H9 (cell line): ENCODE data around the gene CFH. TPM values are rescaled to one million over a fixed set of nuclear protein-coding genes. Genes with fewer than 3 reads are reported as not detected.
A peak's percentile ranks its signal among the peaks of the same experiment; 100 is the strongest.

ENCODE experiments used
- DNase-seq: peaks from one replicate; pipeline ENCODE4 v3.0.0-alpha.2; 2017
- H2AFZ ChIP-seq: one replicate; pipeline ENCODE4 v1.6.1; 2013; ENCODE audit warnings: mild to moderate bottlenecking, low read length, control low read depth, moderate library complexity
- H2AK5ac ChIP-seq: 2 replicates; pipeline ENCODE4 v1.6.1; 2013; ENCODE audit warnings: low read length, control low read depth, mixed read lengths; ENCODE audit not compliant: insufficient read length
- H2BK120ac ChIP-seq: one replicate; pipeline ENCODE4 v1.6.1; 2013; ENCODE audit warnings: low read depth, mild to moderate bottlenecking, low read length, control low read depth, inconsistent platforms; ENCODE audit not compliant: poor library complexity, severe bottlenecking
- H2BK12ac ChIP-seq: 2 replicates; pipeline ENCODE4 v1.6.1; 2013; ENCODE audit warnings: low read length, control low read depth, mixed read lengths, low read depth; ENCODE audit not compliant: insufficient read length
- H2BK15ac ChIP-seq: 2 replicates; pipeline ENCODE4 v1.6.1; 2013; ENCODE audit warnings: low read depth, low read length, control low read depth
- H2BK20ac ChIP-seq: one replicate; pipeline ENCODE4 v1.6.1; 2013; ENCODE audit warnings: low read depth, mild to moderate bottlenecking, low read length, control low read depth, inconsistent platforms; ENCODE audit not compliant: poor library complexity, severe bottlenecking
- H2BK5ac ChIP-seq: 2 replicates; pipeline ENCODE4 v1.6.1; 2013; ENCODE audit warnings: low read length, control low read depth, mixed read lengths; ENCODE audit not compliant: insufficient read length
- H3K14ac ChIP-seq: 2 replicates; pipeline ENCODE4 v1.6.1; 2013; ENCODE audit warnings: low read length, control low read depth; ENCODE audit not compliant: insufficient read depth
- H3K18ac ChIP-seq: 2 replicates; pipeline ENCODE4 v1.6.1; 2013; ENCODE audit warnings: low read depth, mild to moderate bottlenecking, mixed read lengths, low read length, control low read depth; ENCODE audit not compliant: insufficient read length
- H3K23ac ChIP-seq: 2 replicates; pipeline ENCODE4 v1.6.1; 2013; ENCODE audit warnings: low read length, control low read depth, mixed read lengths, low read depth; ENCODE audit not compliant: insufficient read length
- H3K23me2 ChIP-seq: 2 replicates; pipeline ENCODE4 v1.6.1; 2013; ENCODE audit warnings: low read depth, mild to moderate bottlenecking, mixed read lengths, low read length, control low read depth; ENCODE audit not compliant: insufficient read length, poor library complexity, severe bottlenecking
- H3K27ac ChIP-seq: 2 replicates; pipeline ENCODE4 v1.5.1; 2013; ENCODE audit warnings: low read length, control low read depth, mixed read lengths, low read depth; ENCODE audit not compliant: insufficient read length
- H3K27me3 ChIP-seq: 2 replicates; pipeline ENCODE4 v1.6.1; 2013; ENCODE audit warnings: low read length, control low read depth, inconsistent platforms; ENCODE audit not compliant: insufficient read depth
- H3K4ac ChIP-seq: 2 replicates; pipeline ENCODE4 v1.6.1; 2013; ENCODE audit warnings: low read depth, mild to moderate bottlenecking, control low read depth, inconsistent platforms, low read length, moderate library complexity
- H3K4me1 ChIP-seq: 2 replicates; pipeline ENCODE4 v1.6.1; 2013; ENCODE audit warnings: low read length, control low read depth, inconsistent platforms; ENCODE audit not compliant: insufficient read depth
- H3K4me2 ChIP-seq: 2 replicates; pipeline ENCODE4 v1.6.1; 2013; ENCODE audit warnings: low read length, control low read depth, mixed read lengths; ENCODE audit not compliant: insufficient read length, insufficient read depth
- H3K56ac ChIP-seq: 2 replicates; pipeline ENCODE4 v1.6.1; 2013; ENCODE audit warnings: low read depth, mild to moderate bottlenecking, mixed read lengths, low read length, control low read depth; ENCODE audit not compliant: insufficient read length
- H3K79me1 ChIP-seq: 2 replicates; pipeline ENCODE4 v1.6.1; 2013; ENCODE audit warnings: low read depth, mild to moderate bottlenecking, moderate library complexity, low read length, control low read depth, inconsistent platforms; ENCODE audit not compliant: insufficient read depth, poor library complexity, severe bottlenecking
- H3K79me2 ChIP-seq: 2 replicates; pipeline ENCODE4 v1.6.1; 2013; ENCODE audit warnings: low read length, control low read depth, inconsistent platforms; ENCODE audit not compliant: insufficient read depth
- H3K9ac ChIP-seq: 2 replicates; pipeline ENCODE4 v1.6.1; 2013; ENCODE audit warnings: low read length, control low read depth, mixed read lengths; ENCODE audit not compliant: insufficient read length; ENCODE audit errors: extremely low read depth
- H3K9me3 ChIP-seq: one replicate; pipeline ENCODE4 v1.6.1; 2013; ENCODE audit warnings: low read depth, low read length, inconsistent platforms; ENCODE audit not compliant: control insufficient read depth
- H3T11ph ChIP-seq: one replicate; pipeline ENCODE4 v1.6.1; 2013; ENCODE audit warnings: mild to moderate bottlenecking, low read length, control low read depth, inconsistent platforms
- H4K20me1 ChIP-seq: one replicate; pipeline ENCODE4 v1.6.1; 2013; ENCODE audit not compliant: control insufficient read depth, insufficient read length, insufficient read depth
- H4K5ac ChIP-seq: 2 replicates; pipeline ENCODE4 v1.6.1; 2013; ENCODE audit warnings: low read depth, mild to moderate bottlenecking, mixed read lengths, low read length, control low read depth; ENCODE audit not compliant: insufficient read length
- H4K8ac ChIP-seq: replicated peaks from 2 replicates; pipeline ENCODE4 v1.6.1; 2013; ENCODE audit warnings: low read length, control low read depth, mixed read lengths, low read depth; ENCODE audit not compliant: insufficient read length
- H4K91ac ChIP-seq: 2 replicates; pipeline ENCODE4 v1.6.1; 2013; ENCODE audit warnings: low read depth, mild to moderate bottlenecking, moderate library complexity, mixed read lengths, low read length, control low read depth; ENCODE audit not compliant: insufficient read length
- H3K27ac Mint-ChIP-seq, 3 experiments: 2 replicates in 2 of 3; 3 replicates in 1 of 3; pipeline ENCODE4 v1.8.0; 2020 to 2021; ENCODE audit warnings: mixed read lengths in 3 of 3, mild to moderate bottlenecking in 1 of 3, moderate library complexity in 1 of 3
- H3K27me3 Mint-ChIP-seq: 2 replicates; pipeline ENCODE4 v1.8.0; 2021; ENCODE audit warnings: low read depth, mild to moderate bottlenecking, moderate library complexity, mixed read lengths
- H3K36me3 Mint-ChIP-seq, 3 experiments: 2 replicates in 2 of 3; 3 replicates in 1 of 3; pipeline ENCODE4 v1.8.0; 2020 to 2021; ENCODE audit warnings: low read depth in 3 of 3, mixed read lengths in 3 of 3; ENCODE audit not compliant: insufficient read depth in 1 of 3
- H3K4me1 Mint-ChIP-seq, 2 experiments: 2 replicates each; pipeline ENCODE4 v1.8.0; 2020; ENCODE audit warnings: mixed read lengths in 2 of 2
- H3K4me3 Mint-ChIP-seq, 2 experiments: 2 replicates in 1 of 2; 3 replicates in 1 of 2; pipeline ENCODE4 v1.8.0; 2020 to 2021; ENCODE audit warnings: mild to moderate bottlenecking in 2 of 2, mixed read lengths in 2 of 2, moderate library complexity in 1 of 2
- H3K9me3 Mint-ChIP-seq, 2 experiments: 2 replicates in 1 of 2; 3 replicates in 1 of 2; pipeline ENCODE4 v1.8.0; 2020; ENCODE audit warnings: mild to moderate bottlenecking in 2 of 2, mixed read lengths in 2 of 2, moderate library complexity in 1 of 2
- CTCF ChIP-seq: fragments of 200-600 bp; sonication (generic); conservative IDR thresholded peaks from 3 replicates; pipeline ENCODE4 v1.8.0; 2021; ENCODE audit warnings: antibody characterized with exemption, mild to moderate bottlenecking
- WGBS: extraction: QIAGEN DNeasy Blood & Tissue Kit; methylation state at CpG from one replicate; pipeline ENCODE4 v1.1.7; 2013; ENCODE audit warnings: missing lambda C conversion rate, low lambda C conversion rate, mixed read lengths; ENCODE audit not compliant: insufficient read length; ENCODE audit errors: extremely low coverage; 5-methylcytosine and 5-hydroxymethylcytosine counted together
- total RNA-seq: library from RNA; stranded (reverse); gene quantifications from 2 replicates; pipeline ENCODE4 v1.2.1, GENCODE V29; 2021

The CFH gene
- total RNA-seq, 1 experiment from 2014 or later: not detected

- Histone ChIP-seq H3K23me2 (no peaks in the 10 kb centered on the region), H3K4me2 (no peak overlapping the region), H3K18ac (no peak overlapping the region), H4K91ac (no peak overlapping the region), H3K9me3 (no peaks in the 10 kb centered on the region), H2BK120ac (no peak overlapping the region), H3K14ac (no peak overlapping the region), H3K4me1 (no peaks in the 10 kb centered on the region), H4K20me1 (no peaks in the 10 kb centered on the region), H3K79me2 (no peaks in the 10 kb centered on the region), H4K8ac (no peak overlapping the region), H3K4ac (no peak overlapping the region), H2BK15ac (no peak overlapping the region), H3K27me3 (no peaks in the 10 kb centered on the region), H3K56ac (no peak overlapping the region), H4K5ac (no peak overlapping the region), H3T11ph (no peak overlapping the region), H3K27ac (no peak overlapping the region), H2BK12ac (no peak overlapping the region), H2BK20ac (no peak overlapping the region), H2AK5ac (no peak overlapping the region), H2AFZ (peak overlapping the region; percentile 52), H3K23ac (no peak overlapping the region), H3K79me1 (no peaks in the 10 kb centered on the region), H3K9ac (no peak overlapping the region), H2BK5ac (no peak overlapping the region)
- Mint-ChIP-seq H3K4me3 (no peak overlapping the region), H3K9me3 (peaks cover 17 to 22% of the 10 kb centered on the region in 2 experiments), H3K27me3 (no peaks in the 10 kb centered on the region; the same call in 1 of the 2 replicates), H3K36me3 (peaks cover 6 to 15% (median 14%) of the 10 kb centered on the region in 3 experiments), H3K4me1 (peaks cover 6% of the 10 kb centered on the region in 2 experiments), H3K27ac (no peak overlapping the region)
- no CpG with 5 or more reads among the region's 2 CpGs for WGBS
- no peak for DNase-seq
- no peak for TF ChIP-seq CTCF
Observed at GRCh38 chr1:196734460-196734859, 82.6 kb downstream of the CFH start.
